Spleen (tissue), 11 donors: ENCODE results near the gene NCOA6. TPM values are rescaled to one million over a fixed set of nuclear protein-coding genes. Genes with fewer than 3 reads are reported as not detected.

Experiments used
- DNase-seq: peaks from one replicate; pipeline ENCODE4 v3.0.0-alpha.2; 2020
- H3K27ac ChIP-seq, 8 donors: fragments of 200-600 bp; sonication (generic) in 7 of 8; 1 replicate in 4 of 8; 2 replicates in 4 of 8; pipeline versions ENCODE4 v1.5.0 to v1.8.0; 2016 to 2021; ENCODE audit warnings: inconsistent platforms in 4 of 8, mild to moderate bottlenecking in 4 of 8, moderate library complexity in 1 of 8
- H3K27me3 ChIP-seq, 7 donors: fragments of 200-600 bp; sonication (generic) in 6 of 7; replicated peaks in 1 of 7; 1 replicate in 4 of 7; 2 replicates in 3 of 7; pipeline versions ENCODE4 v1.5.0 to v1.8.0; 2016 to 2021; ENCODE audit warnings: inconsistent platforms in 3 of 7, mild to moderate bottlenecking in 1 of 7
- H3K36me3 ChIP-seq, 6 donors: fragments of 200-600 bp; sonication (generic) in 5 of 6; 1 replicate in 4 of 6; 2 replicates in 2 of 6; pipeline versions ENCODE4 v1.5.0 to v1.8.0; 2016 to 2021; ENCODE audit warnings: inconsistent platforms in 2 of 6
- H3K4me1 ChIP-seq, 6 donors: fragments of 200-600 bp; sonication (generic) in 5 of 6; 1 replicate in 3 of 6; 2 replicates in 3 of 6; pipeline versions ENCODE4 v1.5.0 to v1.8.0; 2016 to 2021; ENCODE audit warnings: inconsistent platforms in 3 of 6
- H3K4me3 ChIP-seq, 8 donors: fragments of 200-600 bp; sonication (generic) in 7 of 8; 1 replicate in 4 of 8; 2 replicates in 4 of 8; pipeline versions ENCODE4 v1.5.0 to v1.8.0; 2016 to 2021; ENCODE audit warnings: inconsistent platforms in 4 of 8, mild to moderate bottlenecking in 4 of 8, moderate library complexity in 2 of 8
- H3K9me3 ChIP-seq, 8 donors: fragments of 200-600 bp; sonication (generic) in 7 of 8; 1 replicate in 4 of 8; 2 replicates in 4 of 8; pipeline versions ENCODE4 v1.5.0 to v1.8.0; 2016 to 2021; ENCODE audit warnings: inconsistent platforms in 4 of 8
- CTCF ChIP-seq, 11 experiments: fragments of 200-600 bp in 7 of 11; fragments of 450-650 bp in 4 of 11; sonication (generic) in 4 of 11; IDR thresholded peaks in 8 of 11; conservative IDR thresholded peaks in 3 of 11; 1 replicate in 7 of 11; 2 replicates in 4 of 11; pipeline versions ENCODE4 v1.4.0 to v1.8.0; 2016 to 2021; ENCODE audit warnings: antibody characterized with exemption in 11 of 11, inconsistent platforms in 4 of 11, mild to moderate bottlenecking in 1 of 11
- POLR2A ChIP-seq, 3 donors: fragments of 450-650 bp; IDR thresholded peaks; one replicate each; pipeline ENCODE4 v1.5.1; 2017; ENCODE audit warnings: antibody characterized with exemption in 3 of 3, mild to moderate bottlenecking in 1 of 3
- POLR2AphosphoS5 ChIP-seq, 3 donors: sonication (generic); formaldehyde crosslinking; IDR thresholded peaks; one replicate each; pipeline ENCODE4 v1.5.1; 2017; ENCODE audit warnings: antibody characterized with exemption in 3 of 3
- WGBS, 5 donors: extraction: QIAGEN DNeasy Blood & Tissue Kit in 3 of 5; methylation state at CpG; one replicate each; pipeline versions ENCODE4 v1.1.5 to v1.1.7; 2013 to 2018; 5-methylcytosine and 5-hydroxymethylcytosine counted together
- intact Hi-C: fragments of 100-400 bp; cut with DNase I; formaldehyde crosslinking; loops from one replicate; pipeline ENCODE4 v1.15.0; 2023; ENCODE audit warnings: low total_unique reads
- polyA plus RNA-seq, 3 donors: library from polyadenylated mRNA; stranded (reverse); fragments of 200-250 nt; gene quantifications; one replicate each; pipeline ENCODE4 v1.2.1, GENCODE V29; 2013
- total RNA-seq, 7 donors: library from RNA; depleted of rRNA in 3 of 7; stranded (reverse); fragments of >200 nt in 3 of 7; fragmentation: NEBNext Ultra II Directional in 4 of 7; extraction: Animal tissue kit (Norgen Biotek cat#: 25700) in 4 of 7; gene quantifications; one replicate each; pipeline versions ENCODE4 v1.1.0 to v1.2.1, GENCODE V29; 2016 to 2021
- donor health status: healthy with polysubstance abuse.
- donor health status: DM: no; HTN: no; CAD: no; lungs with moderate emphysema.
- donor health status: DM: no; HTN: no; CAD: no.
- donor health status: Bipolar disorder and iron deficiency.
- donor health status: healthy.
- donor health status: DM: no; HTN: no; CAD: no.
- donor health status: DM: yes; HTN: yes; CAD: no.

Gene NCOA6
- total and polyA plus RNA-seq, 10 donors = 13.6 to 32.8 (median 26.4) TPM

GRCh38 chr20:34824026-34824425 lies 1.4 kb downstream of the NCOA6 start:
- Histone ChIP-seq H3K9me3 (no peaks in the 10 kb centered on the region), H3K27me3 (no peaks in the 10 kb centered on the region), H3K4me3 (peak overlapping the region in 7 of 8 donors; percentile 70 to 96 (median 90)), H3K27ac (peak overlapping the region in 6 of 8 donors; percentile 87 to 98 (median 93)), H3K36me3 (peaks cover 0 to 8% (median 0%) of the 10 kb centered on the region in 6 donors), H3K4me1 (peaks cover 12 to 64% (median 42%) of the 10 kb centered on the region in 6 donors)
- intact Hi-C loops = no loop called here
- no peak for DNase-seq
- no peak for TF ChIP-seq POLR2A (IDR thresholded peaks at IDR 0.05)
- TF ChIP-seq POLR2AphosphoS5 (IDR thresholded peaks at IDR 0.05) = no peak
- no peak for TF ChIP-seq CTCF (IDR thresholded peaks at IDR 0.05 in 8 of 11, conservative IDR thresholded peaks at IDR 0.05 in 3 of 11)
- WGBS, 5 donors = 12 to 42% (median 28%) methylated on average over 1 of the region's 1 CpG

DNA sequence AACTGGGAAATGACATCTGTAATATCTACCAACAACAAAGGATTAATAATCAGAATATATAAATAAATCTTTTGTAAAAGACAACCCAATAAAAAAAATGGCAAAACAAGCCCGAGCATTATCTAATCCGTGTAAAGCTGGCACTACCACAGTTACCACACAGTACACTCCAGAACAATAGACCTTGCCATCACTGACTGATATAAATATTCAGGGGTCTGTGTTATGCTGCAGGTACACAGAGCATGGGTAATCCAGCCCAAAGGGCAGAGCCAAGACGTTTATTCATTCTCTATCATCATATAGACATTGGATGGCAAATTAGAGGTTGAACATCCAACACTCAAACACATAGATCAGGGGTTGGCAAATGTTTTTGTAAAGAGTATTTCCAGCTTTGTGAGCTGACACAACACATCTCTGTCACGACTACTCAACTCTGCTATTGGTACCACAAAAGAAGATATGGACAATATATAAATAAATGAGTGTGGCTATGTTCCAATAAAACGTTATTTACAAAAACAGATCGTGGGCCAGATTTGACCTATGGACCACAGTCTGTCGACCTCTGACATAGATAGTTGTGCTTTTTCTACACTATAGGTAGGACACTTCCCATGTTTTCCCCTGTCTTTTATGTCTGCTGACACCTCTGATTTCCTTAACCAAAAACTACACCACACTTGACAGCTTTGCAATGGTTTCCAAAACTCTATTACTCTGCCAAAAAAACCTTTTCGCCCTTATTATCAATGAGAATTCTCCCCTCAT lies 4.5 kb downstream of the NCOA6 start:
- Histone ChIP-seq H3K9me3 (no peaks in the 10 kb centered on the region), H3K4me3 (no peak overlapping the region), H3K4me1 (peaks cover 12 to 91% (median 55%) of the 10 kb centered on the region in 6 donors), H3K36me3 (peaks cover 0 to 8% (median 0%) of the 10 kb centered on the region in 6 donors), H3K27me3 (no peaks in the 10 kb centered on the region), H3K27ac (no peak overlapping the region)
- intact Hi-C loops = no loop called here
- no peak for TF ChIP-seq CTCF (IDR thresholded peaks at IDR 0.05 in 8 of 11, conservative IDR thresholded peaks at IDR 0.05 in 3 of 11)
- no peak for TF ChIP-seq POLR2A (IDR thresholded peaks at IDR 0.05)
- TF ChIP-seq POLR2AphosphoS5 (IDR thresholded peaks at IDR 0.05) = no peak
- DNase-seq = no peak
- WGBS, 5 donors = 72 to 83% (median 77%) methylated on average over 8 of the region's 8 CpGs

GRCh38 chr20:34817801-34818200 lies 7.7 kb downstream of the NCOA6 start:
- no peak overlapping the region for H3K4me3 ChIP-seq
- H3K4me1 ChIP-seq = peaks cover 0 to 74% (median 37%) of the 10 kb centered on the region in 6 donors
- intact Hi-C loops = no loop called here
- H3K36me3 ChIP-seq = peaks cover 0 to 8% (median 0%) of the 10 kb centered on the region in 6 donors
- TF ChIP-seq CTCF (IDR thresholded peaks at IDR 0.05 in 8 of 11, conservative IDR thresholded peaks at IDR 0.05 in 3 of 11) (no peak), POLR2AphosphoS5 (IDR thresholded peaks at IDR 0.05) (no peak), POLR2A (IDR thresholded peaks at IDR 0.05) (no peak)
- DNase-seq = no peak
- H3K9me3 ChIP-seq = no peaks in the 10 kb centered on the region
- H3K27me3 ChIP-seq = no peaks in the 10 kb centered on the region
- no peak overlapping the region for H3K27ac ChIP-seq
- whole genome bisulfite sequencing, 5 donors = 36 to 47% (median 45%) methylated on average over 2 of the region's 2 CpGs

DNA sequence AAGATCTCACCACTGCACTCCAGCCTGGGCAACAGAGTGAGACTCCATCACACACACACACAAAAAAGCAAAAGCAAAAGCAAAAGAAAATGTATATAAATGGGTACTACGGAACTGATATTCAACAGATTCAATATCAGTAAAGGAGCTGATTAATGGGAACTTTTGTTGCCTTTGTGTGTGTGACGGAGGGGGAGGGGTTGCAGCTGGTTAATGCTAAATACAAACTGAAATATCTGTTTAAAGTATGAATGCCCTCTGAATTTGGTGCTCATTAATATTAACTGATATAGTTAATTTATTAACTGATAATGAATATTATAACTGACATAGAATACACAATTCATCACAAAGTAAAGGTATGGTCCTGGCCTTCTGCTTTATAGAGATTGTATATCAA lies 8.4 kb downstream of the NCOA6 start:
- no peak for DNase-seq
- Histone ChIP-seq H3K27me3 (no peaks in the 10 kb centered on the region), H3K27ac (no peak overlapping the region), H3K9me3 (no peaks in the 10 kb centered on the region), H3K36me3 (peaks cover 0 to 8% (median 0%) of the 10 kb centered on the region in 6 donors), H3K4me1 (peaks cover 0 to 71% (median 31%) of the 10 kb centered on the region in 6 donors), H3K4me3 (no peak overlapping the region)
- 44 to 100% (median 46%) methylated on average over 1 to 2 of the region's 2 CpGs for WGBS, 5 donors
- TF ChIP-seq CTCF (IDR thresholded peaks at IDR 0.05 in 8 of 11, conservative IDR thresholded peaks at IDR 0.05 in 3 of 11) (no peak), POLR2AphosphoS5 (IDR thresholded peaks at IDR 0.05) (no peak), POLR2A (IDR thresholded peaks at IDR 0.05) (no peak)
- intact Hi-C loops = no loop called here
